Epithelial cell of esophagus (primary cell): Measurements from ENCODE around the gene PLCG2.

Experiments used
- DNase-seq: peaks from one replicate; pipeline ENCODE4 v3.0.0; 2010; ENCODE audit warnings: low read depth
- H3K4me3 ChIP-seq: 2 replicates; pipeline ENCODE4 v1.5.1; 2011; ENCODE audit warnings: mild to moderate bottlenecking, low read length, control low read depth
- CTCF ChIP-seq: IDR thresholded peaks from 2 replicates; pipeline ENCODE4 v1.5.1; 2011; ENCODE audit warnings: low read depth, mild to moderate bottlenecking, low read length, control low read depth, inconsistent platforms; ENCODE audit not compliant: insufficient read depth; ENCODE audit errors: missing control alignments

The PLCG2 gene

DNA sequence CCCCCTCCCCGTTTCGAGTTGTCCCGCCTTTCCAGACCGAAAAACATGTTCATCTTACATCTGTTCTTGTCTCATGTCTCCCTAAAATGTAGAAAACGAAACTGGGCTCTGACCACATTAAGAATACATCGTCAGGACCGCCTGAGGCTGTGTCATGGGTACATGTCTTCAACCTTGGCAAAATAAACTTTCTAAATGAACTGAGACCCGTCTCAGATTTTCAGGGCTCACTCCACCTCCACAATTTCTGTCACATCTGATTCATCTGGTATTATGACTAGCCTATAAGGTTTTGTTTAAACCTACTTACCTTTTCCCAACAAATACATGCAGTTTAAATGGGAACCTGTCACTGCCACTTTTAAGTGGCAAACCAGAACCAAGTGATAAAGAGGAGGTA is 231.6 kb downstream of the PLCG2 start:
- DNase-seq = no peak
- peak overlapping the region; percentile 75 for H3K4me3 ChIP-seq
- TF ChIP-seq CTCF = no peak

DNA sequence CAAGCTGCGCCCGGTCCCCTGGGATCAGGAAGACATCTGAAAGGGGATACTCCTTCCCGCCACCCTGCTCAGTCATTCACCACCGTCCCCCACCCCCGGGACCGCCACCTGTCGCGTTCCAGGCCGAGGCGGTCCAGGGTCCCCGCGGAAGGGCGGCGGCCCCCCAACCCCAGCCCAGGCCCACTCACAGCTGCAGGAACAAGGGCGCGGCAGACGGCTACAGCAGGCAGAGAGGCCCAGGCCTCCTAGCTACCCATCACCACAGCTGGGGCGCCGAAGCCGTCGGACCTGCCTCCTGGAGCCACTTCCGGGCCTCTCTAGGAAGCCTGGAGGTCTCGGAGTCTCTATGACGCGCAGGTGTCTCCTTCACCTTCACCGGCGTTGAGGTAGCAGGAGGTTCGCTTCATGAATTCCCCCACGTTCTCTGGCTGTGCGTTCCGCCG is 232.1 kb downstream of the PLCG2 start, which contains the start of gene SDR42E1:
SDR42E1 (minus strand) TSS at position 272 of the 443 bp plus-strand sequence. CDS start 10,612 bp downstream, outside the sequence.
- H3K4me3 ChIP-seq = peak within 1 kb of the TSS; percentile 75
- peak; percentile 86 for DNase-seq
- TF ChIP-seq CTCF = no peak
